Caco-2 (cell line): Measurements from ENCODE around the gene TMEM208. TPM values are rescaled to one million over a fixed set of nuclear protein-coding genes. Genes with fewer than 3 reads are reported as not detected.
A peak's percentile ranks its signal among the peaks of the same experiment; 100 is the strongest.

Experiments used
- BruUV-seq: library from RNA; stranded (reverse); fragments of 400-500 nt; replicated peaks from 2 replicates; lab custom pipeline; 2021; lab: Mats Ljungman, UMichigan
- CTCF ChIA-PET: fragments of 300-600 bp; sonication (Branson Sonifier 250); formaldehyde crosslinking; loops from one replicate; lab custom pipeline; 2022; ENCODE audit warnings: antibody characterized with exemption; lab: Charles Lee
- POLR2A ChIA-PET: fragments of 300-600 bp; sonication (Branson Sonifier 250); formaldehyde crosslinking; loops from one replicate; lab custom pipeline; 2022; ENCODE audit warnings: antibody characterized with exemption; lab: Charles Lee
- DNase-seq, 2 experiments: peaks; one replicate each; pipeline versions ENCODE4 v3.0.0 to v3.0.0-alpha.2; 2020 to 2022
- H3K27me3 ChIP-seq: replicated peaks from 2 replicates; pipeline ENCODE4 v1.6.0; 2011; ENCODE audit warnings: low read length; ENCODE audit not compliant: control insufficient read depth, insufficient read depth
- H3K36me3 ChIP-seq: 2 replicates; pipeline ENCODE4 v1.5.1; 2011; ENCODE audit warnings: low read length; ENCODE audit not compliant: control insufficient read depth, insufficient read depth
- H3K4me1 ChIP-seq: fragments of 250-450 bp; sonication (Bioruptor Pico); 2 replicates; pipeline ENCODE4 v1.5.1; 2020; ENCODE audit warnings: mild to moderate bottlenecking
- H3K4me3 ChIP-seq: 2 replicates; pipeline ENCODE4 v1.5.1; 2011; ENCODE audit warnings: low read depth, mild to moderate bottlenecking, control low read depth, low read length
- H3K9me3 ChIP-seq: fragments of 250-450 bp; sonication (Bioruptor Pico); 2 replicates; pipeline ENCODE4 v1.5.1; 2020; ENCODE audit warnings: mild to moderate bottlenecking, moderate library complexity
- H3K27ac Mint-ChIP-seq: one replicate; pipeline ENCODE4 v1.8.0; 2022; ENCODE audit warnings: mixed read lengths; ENCODE audit not compliant: unreplicated experiment
- H3K27me3 Mint-ChIP-seq: one replicate; pipeline ENCODE4 v1.8.0; 2022; ENCODE audit warnings: mixed read lengths; ENCODE audit not compliant: insufficient read depth, unreplicated experiment
- H3K36me3 Mint-ChIP-seq: one replicate; pipeline ENCODE4 v1.8.0; 2022; ENCODE audit warnings: mild to moderate bottlenecking, mixed read lengths; ENCODE audit not compliant: insufficient read depth, unreplicated experiment
- H3K4me1 Mint-ChIP-seq: one replicate; pipeline ENCODE4 v1.8.0; 2022; ENCODE audit warnings: low read depth, mixed read lengths; ENCODE audit not compliant: unreplicated experiment
- H3K4me3 Mint-ChIP-seq: one replicate; pipeline ENCODE4 v1.8.0; 2022; ENCODE audit warnings: mild to moderate bottlenecking, moderate library complexity, mixed read lengths; ENCODE audit not compliant: unreplicated experiment
- H3K9me3 Mint-ChIP-seq: one replicate; pipeline ENCODE4 v1.8.0; 2022; ENCODE audit warnings: mixed read lengths; ENCODE audit not compliant: unreplicated experiment
- CTCF ChIP-seq, 2 experiments: fragments of 200-600 bp in 1 of 2; IDR thresholded peaks; 1 replicate in 1 of 2; 2 replicates in 1 of 2; pipeline versions ENCODE4 v1.5.1 to v1.8.0; 2011 to 2022; ENCODE audit warnings: antibody characterized with exemption in 1 of 2, control low read depth in 1 of 2, inconsistent platforms in 1 of 2, low read depth in 1 of 2, low read length in 1 of 2, mild to moderate bottlenecking in 1 of 2, moderate library complexity in 1 of 2; ENCODE audit not compliant: insufficient read depth in 1 of 2, severe bottlenecking in 1 of 2, unreplicated experiment in 1 of 2
- intact Hi-C: fragments of 100-400 bp; cut with micrococcal nuclease; formaldehyde crosslinking; loops from one replicate; pipeline ENCODE4 v1.10.0; 2022; ENCODE audit not compliant: unreplicated experiment
- total RNA-seq: library from RNA; stranded (reverse); gene quantifications from 2 replicates; pipeline ENCODE4 v1.2.3, GENCODE V29; 2022

The TMEM208 gene
- total RNA-seq, 1 experiment from 2014 or later: 69.7 TPM

DNA sequence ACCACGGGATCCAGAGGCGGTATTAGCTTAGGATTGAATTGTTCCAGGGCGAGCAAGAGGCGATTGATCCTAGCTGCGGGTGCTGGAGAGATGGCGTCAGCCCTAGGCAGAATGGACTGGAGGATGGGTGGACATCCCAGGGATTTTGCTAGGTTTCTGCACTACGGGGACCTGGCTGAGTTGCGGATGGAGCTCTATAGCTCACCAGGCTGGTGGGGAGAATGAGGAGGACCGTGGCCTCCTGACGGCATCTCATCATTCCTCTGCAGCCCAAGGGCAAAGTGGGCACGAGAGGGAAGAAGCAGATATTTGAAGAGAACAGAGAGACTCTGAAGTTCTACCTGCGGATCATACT, 614 bp downstream of the TMEM208 start:
- peaks cover 20% of the 10 kb centered on the region for H3K4me1 Mint-ChIP-seq
- H3K4me1 ChIP-seq: peaks cover 7% of the 10 kb centered on the region; the same call in 1 of the 2 replicates
- TF ChIP-seq CTCF (IDR thresholded peaks at IDR 0.05; ENCODE audit: insufficient read depth in 1 of 2, low read depth in 1 of 2, low read length in 1 of 2, severe bottlenecking in 1 of 2, unreplicated experiment in 1 of 2): no peak
- intact Hi-C loops: loop anchor here (1.0 to 2.0 kb wide), 2 partner anchors 19 to 29 kb away; partner anchors contain the start of gene ELMO3
- H3K27ac Mint-ChIP-seq: peak overlapping the region; percentile 98
- no peaks in the 10 kb centered on the region for H3K9me3 Mint-ChIP-seq
- peaks cover 11% of the 10 kb centered on the region for H3K36me3 ChIP-seq
- no peaks in the 10 kb centered on the region for H3K9me3 ChIP-seq
- H3K27me3 Mint-ChIP-seq: no peaks in the 10 kb centered on the region
- peak overlapping the region; percentile 98 for H3K4me3 Mint-ChIP-seq
- POLR2A ChIA-PET: interaction anchor here (0.5 to 1.6 kb wide), 6 partner anchors 10 to 432 kb away, joined by 3 to 55 read pairs (median 4); partner anchors contain the start of genes ACD, ELMO3 and FHOD1
- no peak for DNase-seq
- H3K4me3 ChIP-seq: peak overlapping the region; percentile 96
- CTCF ChIA-PET: interaction anchor here (0.6 to 2.2 kb wide), 10 partner anchors 20 to 294 kb away, joined by 3 to 31 read pairs (median 4); partner anchors contain the start of genes ELMO3 and FHOD1
- BruUV-seq: no TSS peak
- no peaks in the 10 kb centered on the region for H3K27me3 ChIP-seq
- H3K36me3 Mint-ChIP-seq: peaks cover 55% of the 10 kb centered on the region

- no peak for DNase-seq
- Histone ChIP-seq H3K9me3 (no peaks in the 10 kb centered on the region), H3K4me3 (peak overlapping the region; percentile 96), H3K4me1 (peaks cover 7% of the 10 kb centered on the region; the same call in 1 of the 2 replicates), H3K27me3 (no peaks in the 10 kb centered on the region), H3K36me3 (peaks cover 11% of the 10 kb centered on the region)
- TSS peak; percentile 30 for BruUV-seq
- POLR2A ChIA-PET: interaction anchor here (0.5 to 1.5 kb wide), 3 partner anchors 18 to 432 kb away, joined by 4 to 10 read pairs (median 7); partner anchors contain the start of gene ACD
- CTCF ChIA-PET: interaction anchor here (0.6 to 2.2 kb wide), 6 partner anchors 19 to 293 kb away, joined by 3 to 31 read pairs (median 5); partner anchors contain the start of genes ELMO3 and FHOD1
- Mint-ChIP-seq H3K27ac (peak overlapping the region; percentile 98), H3K4me1 (peaks cover 20% of the 10 kb centered on the region), H3K36me3 (peaks cover 62% of the 10 kb centered on the region), H3K27me3 (no peaks in the 10 kb centered on the region), H3K9me3 (no peaks in the 10 kb centered on the region), H3K4me3 (peak overlapping the region; percentile 98)
- intact Hi-C loops: no loop called here
- TF ChIP-seq CTCF (IDR thresholded peaks at IDR 0.05; ENCODE audit: insufficient read depth in 1 of 2, low read depth in 1 of 2, low read length in 1 of 2, severe bottlenecking in 1 of 2, unreplicated experiment in 1 of 2): no peak
These were observed 1.3 kb downstream of the TMEM208 start for GRCh38 chr16:67228034-67228785.

DNA sequence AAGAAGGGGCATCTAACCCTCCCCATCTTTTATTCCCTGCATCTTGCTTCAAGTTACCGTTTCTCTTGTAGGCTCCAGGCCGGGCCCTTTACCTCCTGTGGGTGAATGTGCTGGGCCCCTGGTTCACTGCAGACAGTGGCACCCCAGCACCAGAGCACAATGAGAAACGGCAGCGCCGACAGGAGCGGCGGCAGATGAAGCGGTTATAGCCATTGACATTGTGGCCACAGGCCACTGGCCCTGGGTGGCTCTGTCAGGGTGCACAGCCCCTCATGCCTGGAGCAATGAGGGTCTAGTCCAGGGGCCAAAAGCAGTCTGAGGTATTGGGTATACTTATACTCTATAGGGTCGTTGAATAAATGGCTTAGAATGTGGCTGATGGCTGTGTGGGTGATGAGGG, 2.0 kb downstream of the TMEM208 start:
- POLR2A ChIA-PET: interaction anchor here (1.5 kb wide), 1 partner anchor 17 kb away, joined by 7 read pairs; no protein-coding TSS in a partner anchor
- H3K9me3 ChIP-seq: no peaks in the 10 kb centered on the region

More for the DNA sequence above, 2.0 kb downstream of the TMEM208 start:
- Mint-ChIP-seq H3K4me3 (peak overlapping the region; percentile 98), H3K27me3 (no peaks in the 10 kb centered on the region), H3K27ac (no peak overlapping the region), H3K36me3 (peaks cover 68% of the 10 kb centered on the region), H3K9me3 (no peaks in the 10 kb centered on the region), H3K4me1 (peaks cover 20% of the 10 kb centered on the region)
- Histone ChIP-seq H3K27me3 (no peaks in the 10 kb centered on the region), H3K4me1 (peaks cover 7% of the 10 kb centered on the region; the same call in 1 of the 2 replicates), H3K4me3 (no peak overlapping the region), H3K36me3 (peaks cover 13% of the 10 kb centered on the region)
- BruUV-seq: no TSS peak
- intact Hi-C loops: no loop called here
- TF ChIP-seq CTCF (IDR thresholded peaks at IDR 0.05; ENCODE audit: insufficient read depth in 1 of 2, low read depth in 1 of 2, low read length in 1 of 2, severe bottlenecking in 1 of 2, unreplicated experiment in 1 of 2): no peak
- CTCF ChIA-PET: no interaction called here
- DNase-seq: no peak
